ENCODE measurements around the gene HSP90AA1.

DNA sequence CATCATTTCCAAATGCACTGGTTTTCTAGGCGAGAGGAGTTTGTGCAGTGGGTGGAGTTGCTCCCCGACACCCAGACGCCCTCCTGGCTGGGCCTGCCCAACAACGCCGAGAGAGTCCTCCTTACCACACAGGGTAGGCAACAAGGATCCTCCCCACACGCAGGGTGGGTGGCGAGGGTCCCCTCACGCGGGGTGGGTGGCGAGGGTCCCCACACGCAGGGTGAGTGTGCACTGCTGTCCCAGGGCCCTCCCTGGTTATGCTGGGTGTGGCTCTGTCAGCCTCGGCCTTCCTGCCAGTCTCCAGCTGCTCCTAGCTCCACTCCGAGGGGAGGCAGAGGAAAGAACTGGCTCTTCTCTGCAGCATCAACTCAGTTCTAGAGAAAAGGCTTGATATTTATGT, 42.3 kb downstream of the HSP90AA1 start:
- no peak for TF ChIP-seq TAF1 (IDR thresholded peaks at IDR 0.05; ENCODE audit: low read depth, low read length)
- TF ChIP-seq POLR2AphosphoS5 (IDR thresholded peaks at IDR 0.05; ENCODE audit: low read depth, low read length) = no peak

Measured in GM12891 (cell line).